GM23338 (cell line): ENCODE results near the gene GRIN1. TPM values are rescaled to one million over a fixed set of nuclear protein-coding genes. Genes with fewer than 3 reads are reported as not detected.

Experiments
- ATAC-seq: fragments of 200-7000 bp; cut with Tn5 transposase; 3 replicates; pipeline ENCODE4 v1.9.1; 2020
- DNase-seq: peaks from one replicate; pipeline ENCODE4 v3.0.0-alpha.2; 2015; ENCODE audit warnings: low spot score
- H2AFZ ChIP-seq: fragments of 200-600 bp; sonication (generic); 2 replicates; pipeline ENCODE4 v1.8.0; 2016; ENCODE audit warnings: antibody characterized with exemption, mild to moderate bottlenecking, moderate library complexity
- H3F3A ChIP-seq: fragments of 200-600 bp; sonication (generic); replicated peaks from 2 replicates; pipeline ENCODE4 v1.8.0; 2017; ENCODE audit warnings: antibody characterized with exemption, mixed run types, low read depth
- H3K27ac ChIP-seq: fragments of 200-600 bp; sonication (generic); 2 replicates; pipeline ENCODE4 v1.6.1; 2016; ENCODE audit warnings: low read depth
- H3K27me3 ChIP-seq: fragments of 200-600 bp; sonication (generic); 2 replicates; pipeline ENCODE4 v1.8.0; 2016; ENCODE audit warnings: mild to moderate bottlenecking, mixed run types, moderate library complexity; ENCODE audit not compliant: insufficient read depth
- H3K36me3 ChIP-seq: fragments of 200-600 bp; sonication (generic); 2 replicates; pipeline ENCODE4 v1.8.0; 2016; ENCODE audit warnings: mild to moderate bottlenecking; ENCODE audit not compliant: insufficient read depth
- H3K4me1 ChIP-seq: fragments of 200-600 bp; sonication (generic); 2 replicates; pipeline ENCODE4 v1.8.0; 2016; ENCODE audit warnings: mild to moderate bottlenecking, moderate library complexity; ENCODE audit not compliant: insufficient read depth
- H3K4me2 ChIP-seq: fragments of 200-600 bp; sonication (generic); 2 replicates; pipeline ENCODE4 v1.7.1; 2017; ENCODE audit warnings: mixed run types
- H3K4me3 ChIP-seq: fragments of 200-600 bp; sonication (generic); 2 replicates; pipeline ENCODE4 v1.6.1; 2016; ENCODE audit warnings: mixed run types
- H3K79me2 ChIP-seq: fragments of 200-600 bp; sonication (generic); replicated peaks from 2 replicates; pipeline ENCODE4 v1.8.0; 2017; ENCODE audit warnings: mild to moderate bottlenecking; ENCODE audit not compliant: insufficient read depth
- H3K9me2 ChIP-seq: fragments of 200-600 bp; sonication (generic); 2 replicates; pipeline ENCODE4 v1.8.0; 2017; ENCODE audit not compliant: insufficient read depth
- H4K20me1 ChIP-seq: fragments of 200-600 bp; sonication (generic); replicated peaks from 2 replicates; pipeline ENCODE4 v1.8.0; 2017; ENCODE audit warnings: mild to moderate bottlenecking; ENCODE audit not compliant: insufficient read depth
- H3K27ac Mint-ChIP-seq: 2 replicates; pipeline ENCODE4 v1.8.0; 2020; ENCODE audit warnings: inconsistent platforms, mild to moderate bottlenecking, moderate library complexity, mixed read lengths
- H3K27me3 Mint-ChIP-seq: 3 replicates; pipeline ENCODE4 v1.8.0; 2022; ENCODE audit warnings: low read depth, mild to moderate bottlenecking, moderate library complexity, mixed read lengths, inconsistent platforms; ENCODE audit not compliant: insufficient read depth, poor library complexity
- H3K36me3 Mint-ChIP-seq: 3 replicates; pipeline ENCODE4 v1.8.0; 2021; ENCODE audit warnings: low read depth, mild to moderate bottlenecking, inconsistent platforms, moderate library complexity, mixed read lengths
- H3K4me1 Mint-ChIP-seq: 3 replicates; pipeline ENCODE4 v1.8.0; 2020; ENCODE audit warnings: mild to moderate bottlenecking, inconsistent platforms, mixed read lengths
- H3K4me3 Mint-ChIP-seq: 3 replicates; pipeline ENCODE4 v1.8.0; 2021; ENCODE audit warnings: moderate library complexity, mild to moderate bottlenecking, inconsistent platforms, mixed read lengths
- H3K9me3 Mint-ChIP-seq: 3 replicates; pipeline ENCODE4 v1.8.0; 2020; ENCODE audit warnings: moderate library complexity, mild to moderate bottlenecking, inconsistent platforms, mixed read lengths
- EZH2phosphoT487 ChIP-seq: fragments of 200-600 bp; sonication (generic); IDR thresholded peaks from one replicate; pipeline ENCODE4 v1.8.1; 2018; ENCODE audit warnings: antibody characterized with exemption; ENCODE audit not compliant: unreplicated experiment
- NANOG ChIP-seq: IDR thresholded peaks from 2 replicates; pipeline ENCODE4 v1.6.1; 2016; ENCODE audit warnings: antibody characterized with exemption, borderline replicate concordance
- POLR2AphosphoS5 ChIP-seq: IDR thresholded peaks from 2 replicates; pipeline ENCODE4 v1.6.1; 2016; ENCODE audit warnings: antibody characterized with exemption, low read depth
- STAT1 ChIP-seq: IDR thresholded peaks from one replicate; pipeline ENCODE4 v1.6.1; 2016; ENCODE audit warnings: antibody characterized with exemption; ENCODE audit not compliant: unreplicated experiment
- polyA plus RNA-seq: library from polyadenylated mRNA; unstranded; fragments of >200 nt; fragmentation: Nextera tagmentation; extraction: Ambion mirVana; gene quantifications from 2 replicates; pipeline ENCODE4 v1.2.1, GENCODE V29; 2016
- total RNA-seq: library from RNA; depleted of rRNA; stranded (reverse); fragments of >200 nt; shearing (Covaris generic); gene quantifications from 2 replicates; pipeline ENCODE4 v1.2.3, GENCODE V29; 2014
- TF ChIP-seq, protein P1 (sequence below): fragments of 250-450 bp; sonication (Bioruptor Pico); IDR thresholded peaks from 2 replicates; pipeline ENCODE4 v1.5.0; 2020; ENCODE audit warnings: mild to moderate bottlenecking, moderate library complexity
- TF ChIP-seq, protein P2 (sequence below): IDR thresholded peaks from one replicate; pipeline ENCODE4 v1.6.1; 2018; ENCODE audit warnings: antibody characterized with exemption; ENCODE audit not compliant: unreplicated experiment
- TF ChIP-seq, protein P3 (sequence below), 2 experiments: fragments of 200-600 bp in 1 of 2; sonication (generic) in 1 of 2; conservative IDR thresholded peaks; 2 replicates each; pipeline versions ENCODE4 v1.5.1 to v1.6.1; 2016 to 2017; ENCODE audit warnings: antibody characterized with exemption in 2 of 2, low read depth in 2 of 2, mild to moderate bottlenecking in 2 of 2, moderate library complexity in 1 of 2

GRIN1 gene
- total and polyA plus RNA-seq, 2 experiments from 2014 or later = 2.7 to 5.5 TPM

DNA sequence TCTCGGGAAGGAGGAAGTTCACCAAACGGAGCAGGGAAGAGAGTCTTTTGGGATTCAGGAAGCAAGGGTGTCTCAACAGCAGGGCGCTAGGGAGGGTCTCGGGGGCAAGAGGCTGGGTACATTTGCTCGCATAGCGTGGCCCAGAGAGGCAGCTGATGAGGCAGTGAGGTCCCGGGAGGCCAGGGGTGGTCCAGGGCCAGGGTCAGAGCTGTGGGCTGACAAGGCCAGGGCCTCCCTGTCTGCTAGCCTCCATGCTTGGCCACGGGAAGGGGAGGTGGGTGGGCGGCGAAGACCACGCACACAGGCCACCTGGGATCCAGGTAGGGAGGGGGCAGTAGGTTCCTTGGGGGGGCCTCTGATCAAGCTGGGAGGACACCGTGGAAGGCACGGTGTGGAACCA lies 72.6 kb downstream of the GRIN1 start (continued):
- TF ChIP-seq, protein P1, sequence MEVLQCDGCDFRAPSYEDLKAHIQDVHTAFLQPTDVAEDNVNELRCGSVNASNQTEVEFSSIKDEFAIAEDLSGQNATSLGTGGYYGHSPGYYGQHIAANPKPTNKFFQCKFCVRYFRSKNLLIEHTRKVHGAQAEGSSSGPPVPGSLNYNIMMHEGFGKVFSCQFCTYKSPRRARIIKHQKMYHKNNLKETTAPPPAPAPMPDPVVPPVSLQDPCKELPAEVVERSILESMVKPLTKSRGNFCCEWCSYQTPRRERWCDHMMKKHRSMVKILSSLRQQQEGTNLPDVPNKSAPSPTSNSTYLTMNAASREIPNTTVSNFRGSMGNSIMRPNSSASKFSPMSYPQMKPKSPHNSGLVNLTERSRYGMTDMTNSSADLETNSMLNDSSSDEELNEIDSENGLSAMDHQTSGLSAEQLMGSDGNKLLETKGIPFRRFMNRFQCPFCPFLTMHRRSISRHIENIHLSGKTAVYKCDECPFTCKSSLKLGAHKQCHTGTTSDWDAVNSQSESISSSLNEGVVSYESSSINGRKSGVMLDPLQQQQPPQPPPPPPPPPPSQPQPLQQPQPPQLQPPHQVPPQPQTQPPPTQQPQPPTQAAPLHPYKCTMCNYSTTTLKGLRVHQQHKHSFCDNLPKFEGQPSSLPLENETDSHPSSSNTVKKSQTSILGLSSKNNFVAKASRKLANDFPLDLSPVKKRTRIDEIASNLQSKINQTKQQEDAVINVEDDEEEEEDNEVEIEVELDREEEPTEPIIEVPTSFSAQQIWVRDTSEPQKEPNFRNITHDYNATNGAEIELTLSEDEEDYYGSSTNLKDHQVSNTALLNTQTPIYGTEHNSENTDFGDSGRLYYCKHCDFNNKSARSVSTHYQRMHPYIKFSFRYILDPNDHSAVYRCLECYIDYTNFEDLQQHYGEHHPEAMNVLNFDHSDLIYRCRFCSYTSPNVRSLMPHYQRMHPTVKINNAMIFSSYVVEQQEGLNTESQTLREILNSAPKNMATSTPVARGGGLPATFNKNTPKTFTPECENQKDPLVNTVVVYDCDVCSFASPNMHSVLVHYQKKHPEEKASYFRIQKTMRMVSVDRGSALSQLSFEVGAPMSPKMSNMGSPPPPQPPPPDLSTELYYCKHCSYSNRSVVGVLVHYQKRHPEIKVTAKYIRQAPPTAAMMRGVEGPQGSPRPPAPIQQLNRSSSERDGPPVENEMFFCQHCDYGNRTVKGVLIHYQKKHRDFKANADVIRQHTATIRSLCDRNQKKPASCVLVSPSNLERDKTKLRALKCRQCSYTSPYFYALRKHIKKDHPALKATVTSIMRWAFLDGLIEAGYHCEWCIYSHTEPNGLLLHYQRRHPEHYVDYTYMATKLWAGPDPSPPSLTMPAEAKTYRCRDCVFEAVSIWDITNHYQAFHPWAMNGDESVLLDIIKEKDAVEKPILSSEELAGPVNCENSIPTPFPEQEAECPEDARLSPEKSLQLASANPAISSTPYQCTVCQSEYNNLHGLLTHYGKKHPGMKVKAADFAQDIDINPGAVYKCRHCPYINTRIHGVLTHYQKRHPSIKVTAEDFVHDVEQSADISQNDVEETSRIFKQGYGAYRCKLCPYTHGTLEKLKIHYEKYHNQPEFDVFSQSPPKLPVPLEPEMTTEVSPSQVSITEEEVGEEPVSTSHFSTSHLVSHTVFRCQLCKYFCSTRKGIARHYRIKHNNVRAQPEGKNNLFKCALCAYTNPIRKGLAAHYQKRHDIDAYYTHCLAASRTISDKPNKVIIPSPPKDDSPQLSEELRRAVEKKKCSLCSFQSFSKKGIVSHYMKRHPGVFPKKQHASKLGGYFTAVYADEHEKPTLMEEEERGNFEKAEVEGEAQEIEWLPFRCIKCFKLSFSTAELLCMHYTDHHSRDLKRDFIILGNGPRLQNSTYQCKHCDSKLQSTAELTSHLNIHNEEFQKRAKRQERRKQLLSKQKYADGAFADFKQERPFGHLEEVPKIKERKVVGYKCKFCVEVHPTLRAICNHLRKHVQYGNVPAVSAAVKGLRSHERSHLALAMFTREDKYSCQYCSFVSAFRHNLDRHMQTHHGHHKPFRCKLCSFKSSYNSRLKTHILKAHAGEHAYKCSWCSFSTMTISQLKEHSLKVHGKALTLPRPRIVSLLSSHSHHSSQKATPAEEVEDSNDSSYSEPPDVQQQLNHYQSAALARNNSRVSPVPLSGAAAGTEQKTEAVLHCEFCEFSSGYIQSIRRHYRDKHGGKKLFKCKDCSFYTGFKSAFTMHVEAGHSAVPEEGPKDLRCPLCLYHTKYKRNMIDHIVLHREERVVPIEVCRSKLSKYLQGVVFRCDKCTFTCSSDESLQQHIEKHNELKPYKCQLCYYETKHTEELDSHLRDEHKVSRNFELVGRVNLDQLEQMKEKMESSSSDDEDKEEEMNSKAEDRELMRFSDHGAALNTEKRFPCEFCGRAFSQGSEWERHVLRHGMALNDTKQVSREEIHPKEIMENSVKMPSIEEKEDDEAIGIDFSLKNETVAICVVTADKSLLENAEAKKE (CRISPR knock-in tag) = no peak

DNA sequence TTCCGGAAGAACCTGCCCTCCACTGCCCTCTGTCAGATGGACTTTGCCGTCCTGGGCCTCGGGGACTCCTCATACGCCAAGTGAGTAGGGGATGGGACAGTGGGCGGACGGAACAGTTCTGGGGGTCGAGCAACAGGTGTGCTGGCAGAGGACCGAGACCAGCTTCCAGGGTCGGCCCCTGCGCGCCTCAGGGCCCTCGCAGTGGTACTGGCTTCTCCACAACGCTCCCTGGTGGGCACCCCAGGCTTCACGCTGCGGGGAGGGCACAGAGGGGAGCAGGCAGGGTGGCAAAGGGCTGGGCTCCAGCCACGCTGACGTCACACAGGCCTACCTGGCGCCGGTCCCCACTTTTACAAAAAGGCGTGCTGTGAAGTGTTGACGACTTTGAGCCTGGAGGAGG lies 73.6 kb downstream of the GRIN1 start:
- H3K36me3 Mint-ChIP-seq = peaks cover 22% of the 10 kb centered on the region
- H3K4me3 Mint-ChIP-seq = no peak overlapping the region
- ATAC-seq = no peak
- peaks cover 2% of the 10 kb centered on the region for H3K27me3 Mint-ChIP-seq
- Histone ChIP-seq H2AFZ (no peak overlapping the region), H3K4me3 (no peak overlapping the region), H3K4me1 (no peaks in the 10 kb centered on the region), H3K79me2 (no peaks in the 10 kb centered on the region), H3K4me2 (no peak overlapping the region), H3F3A (0 out of 2 replicates have a peak, but pooled peaks cover under 1% of the 10 kb centered on the region), H3K27ac (no peak overlapping the region), H3K27me3 (no peaks in the 10 kb centered on the region), H3K9me2 (no peaks in the 10 kb centered on the region), H3K36me3 (no peaks in the 10 kb centered on the region), H4K20me1 (no peaks in the 10 kb centered on the region; the same call in 1 of the 2 replicates)
- H3K27ac Mint-ChIP-seq = no peak overlapping the region
- H3K4me1 Mint-ChIP-seq = peaks cover 6% of the 10 kb centered on the region
- DNase-seq = no peak
- no peaks in the 10 kb centered on the region; the same call in 2 of the 3 replicates for H3K9me3 Mint-ChIP-seq
- TF ChIP-seq, protein P2, sequence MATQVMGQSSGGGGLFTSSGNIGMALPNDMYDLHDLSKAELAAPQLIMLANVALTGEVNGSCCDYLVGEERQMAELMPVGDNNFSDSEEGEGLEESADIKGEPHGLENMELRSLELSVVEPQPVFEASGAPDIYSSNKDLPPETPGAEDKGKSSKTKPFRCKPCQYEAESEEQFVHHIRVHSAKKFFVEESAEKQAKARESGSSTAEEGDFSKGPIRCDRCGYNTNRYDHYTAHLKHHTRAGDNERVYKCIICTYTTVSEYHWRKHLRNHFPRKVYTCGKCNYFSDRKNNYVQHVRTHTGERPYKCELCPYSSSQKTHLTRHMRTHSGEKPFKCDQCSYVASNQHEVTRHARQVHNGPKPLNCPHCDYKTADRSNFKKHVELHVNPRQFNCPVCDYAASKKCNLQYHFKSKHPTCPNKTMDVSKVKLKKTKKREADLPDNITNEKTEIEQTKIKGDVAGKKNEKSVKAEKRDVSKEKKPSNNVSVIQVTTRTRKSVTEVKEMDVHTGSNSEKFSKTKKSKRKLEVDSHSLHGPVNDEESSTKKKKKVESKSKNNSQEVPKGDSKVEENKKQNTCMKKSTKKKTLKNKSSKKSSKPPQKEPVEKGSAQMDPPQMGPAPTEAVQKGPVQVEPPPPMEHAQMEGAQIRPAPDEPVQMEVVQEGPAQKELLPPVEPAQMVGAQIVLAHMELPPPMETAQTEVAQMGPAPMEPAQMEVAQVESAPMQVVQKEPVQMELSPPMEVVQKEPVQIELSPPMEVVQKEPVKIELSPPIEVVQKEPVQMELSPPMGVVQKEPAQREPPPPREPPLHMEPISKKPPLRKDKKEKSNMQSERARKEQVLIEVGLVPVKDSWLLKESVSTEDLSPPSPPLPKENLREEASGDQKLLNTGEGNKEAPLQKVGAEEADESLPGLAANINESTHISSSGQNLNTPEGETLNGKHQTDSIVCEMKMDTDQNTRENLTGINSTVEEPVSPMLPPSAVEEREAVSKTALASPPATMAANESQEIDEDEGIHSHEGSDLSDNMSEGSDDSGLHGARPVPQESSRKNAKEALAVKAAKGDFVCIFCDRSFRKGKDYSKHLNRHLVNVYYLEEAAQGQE = no peak
- TF ChIP-seq EZH2phosphoT487 = no peak
- TF ChIP-seq, protein P3, sequence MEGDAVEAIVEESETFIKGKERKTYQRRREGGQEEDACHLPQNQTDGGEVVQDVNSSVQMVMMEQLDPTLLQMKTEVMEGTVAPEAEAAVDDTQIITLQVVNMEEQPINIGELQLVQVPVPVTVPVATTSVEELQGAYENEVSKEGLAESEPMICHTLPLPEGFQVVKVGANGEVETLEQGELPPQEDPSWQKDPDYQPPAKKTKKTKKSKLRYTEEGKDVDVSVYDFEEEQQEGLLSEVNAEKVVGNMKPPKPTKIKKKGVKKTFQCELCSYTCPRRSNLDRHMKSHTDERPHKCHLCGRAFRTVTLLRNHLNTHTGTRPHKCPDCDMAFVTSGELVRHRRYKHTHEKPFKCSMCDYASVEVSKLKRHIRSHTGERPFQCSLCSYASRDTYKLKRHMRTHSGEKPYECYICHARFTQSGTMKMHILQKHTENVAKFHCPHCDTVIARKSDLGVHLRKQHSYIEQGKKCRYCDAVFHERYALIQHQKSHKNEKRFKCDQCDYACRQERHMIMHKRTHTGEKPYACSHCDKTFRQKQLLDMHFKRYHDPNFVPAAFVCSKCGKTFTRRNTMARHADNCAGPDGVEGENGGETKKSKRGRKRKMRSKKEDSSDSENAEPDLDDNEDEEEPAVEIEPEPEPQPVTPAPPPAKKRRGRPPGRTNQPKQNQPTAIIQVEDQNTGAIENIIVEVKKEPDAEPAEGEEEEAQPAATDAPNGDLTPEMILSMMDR (conservative IDR thresholded peaks at IDR 0.05; ENCODE audit: low read depth in 2 of 2) = peak in 1 of 2 experiments; percentile 45; a peak in 2 of 4 replicates
- TF ChIP-seq STAT1 = no peak
- TF ChIP-seq NANOG = no peak
- TF ChIP-seq POLR2AphosphoS5 = no peak
